ENCODE measurements around the gene RIMS3. TPM values are rescaled to one million over a fixed set of nuclear protein-coding genes. Genes with fewer than 3 reads are reported as not detected.
"Not testable (repeated sequence)": the region's sequence is repeated elsewhere in the genome, so short reads cannot be mapped to it uniquely, and the experiment has no call there.

Gene RIMS3
- total RNA-seq, 1 donor: 6.2 TPM

DNA sequence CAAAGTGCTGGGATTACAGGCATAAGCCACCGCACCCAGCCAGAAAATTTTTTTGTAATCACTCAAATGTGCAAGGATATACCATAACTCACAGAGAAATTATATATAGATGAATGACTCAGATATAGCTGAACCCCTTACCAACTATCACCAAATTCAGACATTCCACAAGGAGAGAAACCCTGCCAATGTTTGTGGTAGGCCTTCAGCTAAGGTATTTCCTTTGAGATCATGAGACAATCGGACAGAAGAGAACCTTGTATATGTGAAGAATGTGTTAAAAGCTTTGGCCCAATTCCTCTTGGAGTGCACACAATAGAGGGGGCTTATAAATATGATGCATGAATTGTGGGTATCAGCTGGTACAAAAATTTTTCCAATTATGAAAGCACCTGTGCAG is 83.4 kb downstream of the RIMS3 start:
- Histone ChIP-seq H3K4me1 (ENCODE audit: insufficient read depth, low read length) (peaks cover 18% of the 10 kb centered on the region), H3K4me3 (ENCODE audit: insufficient read depth, low read length) (no peak overlapping the region), H3K4me2 (ENCODE audit: insufficient read depth, low read length) (no peak overlapping the region), H3K27ac (ENCODE audit: low read depth, low read length) (no peak overlapping the region), H3K9me3 (ENCODE audit: low read depth, low read length) (no peaks in the 10 kb centered on the region), H3K27me3 (ENCODE audit: insufficient read depth, low read length) (peaks cover 18% of the 10 kb centered on the region), H3K36me3 (ENCODE audit: insufficient read depth, low read length) (no peaks in the 10 kb centered on the region), H4K20me1 (ENCODE audit: insufficient read depth, low read length) (no peaks in the 10 kb centered on the region), H2AFZ (ENCODE audit: low read length) (no peak overlapping the region), H3K79me2 (ENCODE audit: insufficient read depth, low read length) (no peaks in the 10 kb centered on the region)
- DNase-seq (ENCODE audit: insufficient read length, low spot score, missing footprints): no peak
- TF ChIP-seq, protein P1, sequence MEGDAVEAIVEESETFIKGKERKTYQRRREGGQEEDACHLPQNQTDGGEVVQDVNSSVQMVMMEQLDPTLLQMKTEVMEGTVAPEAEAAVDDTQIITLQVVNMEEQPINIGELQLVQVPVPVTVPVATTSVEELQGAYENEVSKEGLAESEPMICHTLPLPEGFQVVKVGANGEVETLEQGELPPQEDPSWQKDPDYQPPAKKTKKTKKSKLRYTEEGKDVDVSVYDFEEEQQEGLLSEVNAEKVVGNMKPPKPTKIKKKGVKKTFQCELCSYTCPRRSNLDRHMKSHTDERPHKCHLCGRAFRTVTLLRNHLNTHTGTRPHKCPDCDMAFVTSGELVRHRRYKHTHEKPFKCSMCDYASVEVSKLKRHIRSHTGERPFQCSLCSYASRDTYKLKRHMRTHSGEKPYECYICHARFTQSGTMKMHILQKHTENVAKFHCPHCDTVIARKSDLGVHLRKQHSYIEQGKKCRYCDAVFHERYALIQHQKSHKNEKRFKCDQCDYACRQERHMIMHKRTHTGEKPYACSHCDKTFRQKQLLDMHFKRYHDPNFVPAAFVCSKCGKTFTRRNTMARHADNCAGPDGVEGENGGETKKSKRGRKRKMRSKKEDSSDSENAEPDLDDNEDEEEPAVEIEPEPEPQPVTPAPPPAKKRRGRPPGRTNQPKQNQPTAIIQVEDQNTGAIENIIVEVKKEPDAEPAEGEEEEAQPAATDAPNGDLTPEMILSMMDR (IDR thresholded peaks at IDR 0.05; ENCODE audit: extremely low read depth, low read depth, low read length): no peak

DNA sequence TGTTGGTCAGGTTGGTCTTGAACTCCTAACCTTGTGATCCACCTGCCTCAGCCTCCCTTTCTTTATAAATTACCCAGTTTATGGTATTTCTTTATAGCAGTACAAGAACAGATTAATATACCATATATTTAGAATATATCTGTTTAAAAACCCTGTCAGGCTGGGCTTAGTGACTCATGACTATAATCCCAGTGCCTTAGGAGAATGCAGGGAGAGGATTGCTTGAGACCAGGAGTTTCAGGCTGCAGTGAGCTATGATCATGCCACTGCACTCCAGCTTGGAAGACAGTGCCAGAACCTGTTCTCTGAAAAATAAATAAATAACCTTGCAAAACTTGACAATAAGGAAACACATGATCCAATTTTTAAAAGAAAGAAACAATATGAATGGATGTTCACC is 90.1 kb downstream of the RIMS3 start:
- no peaks in the 10 kb centered on the region for H3K9me3 ChIP-seq (ENCODE audit: low read depth, low read length)
- H2AFZ ChIP-seq (ENCODE audit: low read length): no peak overlapping the region
- H3K27ac ChIP-seq (ENCODE audit: low read depth, low read length): no peak overlapping the region
- H3K27me3 ChIP-seq (ENCODE audit: insufficient read depth, low read length): no peaks in the 10 kb centered on the region
- H3K4me2 ChIP-seq (ENCODE audit: insufficient read depth, low read length): no peak overlapping the region
- H3K4me3 ChIP-seq (ENCODE audit: insufficient read depth, low read length): no peak overlapping the region
- H4K20me1 ChIP-seq (ENCODE audit: insufficient read depth, low read length): no peaks in the 10 kb centered on the region
- no peaks in the 10 kb centered on the region for H3K36me3 ChIP-seq (ENCODE audit: insufficient read depth, low read length)
- no peak for DNase-seq (ENCODE audit: insufficient read length, low spot score, missing footprints)
- TF ChIP-seq, protein P1 (IDR thresholded peaks at IDR 0.05; ENCODE audit: extremely low read depth, low read depth, low read length): no peak
- no peaks in the 10 kb centered on the region for H3K4me1 ChIP-seq (ENCODE audit: insufficient read depth, low read length)
- no peaks in the 10 kb centered on the region for H3K79me2 ChIP-seq (ENCODE audit: insufficient read depth, low read length)

DNA sequence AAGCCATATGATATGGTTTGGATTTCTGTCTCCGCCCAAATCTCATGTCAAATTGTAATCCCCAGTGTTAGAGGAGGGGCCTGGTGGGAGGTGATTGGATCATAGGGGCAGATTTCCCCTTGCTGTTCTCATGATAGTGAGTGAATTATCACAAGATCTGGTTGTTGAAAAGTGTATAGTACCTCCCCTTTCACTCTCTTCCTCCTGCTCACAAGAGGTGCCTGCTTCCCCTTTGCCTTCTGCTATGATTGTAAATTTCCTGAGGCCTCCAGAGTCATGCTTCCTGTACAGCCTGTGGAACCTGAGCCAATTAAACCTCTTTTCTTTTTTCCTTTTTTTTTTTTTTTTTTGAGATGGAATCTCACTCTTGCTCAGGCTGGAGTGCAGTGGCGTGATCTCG is 90.7 kb downstream of the RIMS3 start:
- H2AFZ ChIP-seq (ENCODE audit: low read length); H3K4me2 ChIP-seq (ENCODE audit: insufficient read depth, low read length); H3K4me3 ChIP-seq (ENCODE audit: insufficient read depth, low read length); H3K36me3 ChIP-seq (ENCODE audit: insufficient read depth, low read length); H3K27me3 ChIP-seq (ENCODE audit: insufficient read depth, low read length); H3K79me2 ChIP-seq (ENCODE audit: insufficient read depth, low read length); H3K4me1 ChIP-seq (ENCODE audit: insufficient read depth, low read length); H3K27ac ChIP-seq (ENCODE audit: low read depth, low read length); DNase-seq (ENCODE audit: insufficient read length, low spot score, missing footprints); H4K20me1 ChIP-seq (ENCODE audit: insufficient read depth, low read length); H3K9me3 ChIP-seq (ENCODE audit: low read depth, low read length): not testable (repeated sequence)

Other genes starting within 250 kb of the RIMS3 start
- 4.7 and 5.6 TPM in 2 replicates for gene ZFP69B, start 215.2 kb downstream of the RIMS3 start, total RNA-seq
- 3.6 and 4.4 TPM in 2 replicates for gene ZFP69, start 188.4 kb downstream of the RIMS3 start, total RNA-seq
- gene EXO5, start 156.9 kb downstream of the RIMS3 start, total RNA-seq: 10.0 and 12.3 TPM in 2 replicates
- gene ZNF684, start 134.0 kb downstream of the RIMS3 start, total RNA-seq: 3.6 and 3.8 TPM in 2 replicates
- gene NFYC, start 26.0 kb upstream of the RIMS3 start, total RNA-seq: 24.2 TPM in 2 replicates
- gene KCNQ4, start 118.1 kb upstream of the RIMS3 start, total RNA-seq: not detected in 2 replicates
- gene CITED4, start 196.7 kb upstream of the RIMS3 start, total RNA-seq: 1.2 and 3.3 TPM in 2 replicates